ENCODE results near the gene NOD1.

Gene NOD1

GRCh38 chr7:30473903-30474302 lies 4.7 kb downstream of the NOD1 start:
- no peak for DNase-seq (ENCODE audit: low read depth)
- TF ChIP-seq, protein P1, sequence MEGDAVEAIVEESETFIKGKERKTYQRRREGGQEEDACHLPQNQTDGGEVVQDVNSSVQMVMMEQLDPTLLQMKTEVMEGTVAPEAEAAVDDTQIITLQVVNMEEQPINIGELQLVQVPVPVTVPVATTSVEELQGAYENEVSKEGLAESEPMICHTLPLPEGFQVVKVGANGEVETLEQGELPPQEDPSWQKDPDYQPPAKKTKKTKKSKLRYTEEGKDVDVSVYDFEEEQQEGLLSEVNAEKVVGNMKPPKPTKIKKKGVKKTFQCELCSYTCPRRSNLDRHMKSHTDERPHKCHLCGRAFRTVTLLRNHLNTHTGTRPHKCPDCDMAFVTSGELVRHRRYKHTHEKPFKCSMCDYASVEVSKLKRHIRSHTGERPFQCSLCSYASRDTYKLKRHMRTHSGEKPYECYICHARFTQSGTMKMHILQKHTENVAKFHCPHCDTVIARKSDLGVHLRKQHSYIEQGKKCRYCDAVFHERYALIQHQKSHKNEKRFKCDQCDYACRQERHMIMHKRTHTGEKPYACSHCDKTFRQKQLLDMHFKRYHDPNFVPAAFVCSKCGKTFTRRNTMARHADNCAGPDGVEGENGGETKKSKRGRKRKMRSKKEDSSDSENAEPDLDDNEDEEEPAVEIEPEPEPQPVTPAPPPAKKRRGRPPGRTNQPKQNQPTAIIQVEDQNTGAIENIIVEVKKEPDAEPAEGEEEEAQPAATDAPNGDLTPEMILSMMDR (IDR thresholded peaks at IDR 0.05; ENCODE audit: low read length, missing control alignments): no peak

DNA sequence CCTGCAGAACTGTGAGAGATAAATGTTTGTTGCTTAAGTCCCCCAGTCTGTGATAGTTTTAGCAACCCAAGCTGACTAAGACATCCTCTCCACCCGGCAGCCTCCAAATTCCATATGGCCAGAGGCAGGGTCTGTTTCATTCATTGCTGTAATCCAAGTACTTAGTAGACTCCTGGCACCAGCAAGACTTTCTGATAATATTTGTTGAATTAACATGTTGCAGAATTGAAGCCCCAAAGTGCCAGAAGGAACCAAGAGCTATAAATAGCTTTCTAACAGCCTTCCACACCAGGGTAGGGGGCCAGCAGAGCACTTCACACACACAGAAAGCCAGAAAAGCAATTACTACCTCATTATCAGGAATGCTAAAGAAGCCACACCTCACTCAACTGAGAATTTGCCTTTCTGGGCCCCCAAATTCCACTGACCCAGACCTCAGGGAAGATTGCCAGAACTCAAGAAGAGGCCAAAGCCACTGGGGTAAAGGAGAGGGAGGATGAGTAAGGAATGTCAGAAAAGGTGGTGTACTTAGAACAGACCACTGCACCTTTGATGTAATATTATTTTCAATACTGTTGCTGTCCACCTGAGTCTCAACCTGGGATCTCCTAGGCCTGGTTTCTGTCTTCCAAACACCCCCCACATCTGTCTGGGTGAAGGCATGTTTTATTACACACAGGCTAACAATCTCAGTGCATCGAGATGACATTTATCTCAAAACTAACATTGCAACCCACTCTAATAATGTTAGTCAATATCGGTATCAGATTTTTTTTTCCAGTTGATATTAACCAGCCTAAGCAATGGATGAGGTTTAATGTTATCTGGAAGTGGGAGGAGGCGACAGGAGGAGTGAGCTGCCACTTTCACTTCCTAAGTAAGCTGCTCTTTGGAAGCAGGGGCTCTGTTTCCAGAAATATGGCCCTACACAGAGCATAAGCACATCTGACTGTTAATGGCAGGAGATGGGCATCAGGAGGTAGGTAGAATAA lies 5.5 kb downstream of the NOD1 start:
- peak; percentile 88 for DNase-seq (ENCODE audit: low read depth)
- no peak overlapping the region for H3K4me3 ChIP-seq (replicated peaks; ENCODE audit: low read depth, low read length)
- TF ChIP-seq, protein P1 (IDR thresholded peaks at IDR 0.05; ENCODE audit: low read length, missing control alignments): no peak

More at GRCh38 chr7:30473903-30474302, 4.7 kb downstream of the NOD1 start:
- no peak overlapping the region for H3K4me3 ChIP-seq (replicated peaks; ENCODE audit: low read depth, low read length)

GRCh38 chr7:30472081-30472783 lies 6.4 kb downstream of the NOD1 start:
- no peak overlapping the region for H3K4me3 ChIP-seq (replicated peaks; ENCODE audit: low read depth, low read length)
- no peak for DNase-seq (ENCODE audit: low read depth)
- TF ChIP-seq, protein P1 (IDR thresholded peaks at IDR 0.05; ENCODE audit: low read length, missing control alignments): no peak

- TF ChIP-seq, protein P1 (IDR thresholded peaks at IDR 0.05; ENCODE audit: low read length, missing control alignments): no peak
- H3K4me3 ChIP-seq (replicated peaks; ENCODE audit: low read depth, low read length): no peak overlapping the region
- DNase-seq (ENCODE audit: low read depth): no peak
Measured at GRCh38 chr7:30471205-30471604, 7.4 kb downstream of the NOD1 start.

- H3K4me3 ChIP-seq (replicated peaks; ENCODE audit: low read depth, low read length): peak overlapping the region; percentile 15
- TF ChIP-seq, protein P1 (IDR thresholded peaks at IDR 0.05; ENCODE audit: low read length, missing control alignments): no peak
- DNase-seq (ENCODE audit: low read depth): peak; percentile 88
Measured at GRCh38 chr7:30470771-30471170, 7.8 kb downstream of the NOD1 start.

- TF ChIP-seq, protein P1 (IDR thresholded peaks at IDR 0.05; ENCODE audit: low read length, missing control alignments): no peak
- DNase-seq (ENCODE audit: low read depth): peak; percentile 54
- peak overlapping the region; percentile 15 for H3K4me3 ChIP-seq (replicated peaks; ENCODE audit: low read depth, low read length)
Measured at GRCh38 chr7:30470163-30470770, 8.3 kb downstream of the NOD1 start.
